Measurements from ENCODE around the gene SRRM4.

The SRRM4 gene

DNA sequence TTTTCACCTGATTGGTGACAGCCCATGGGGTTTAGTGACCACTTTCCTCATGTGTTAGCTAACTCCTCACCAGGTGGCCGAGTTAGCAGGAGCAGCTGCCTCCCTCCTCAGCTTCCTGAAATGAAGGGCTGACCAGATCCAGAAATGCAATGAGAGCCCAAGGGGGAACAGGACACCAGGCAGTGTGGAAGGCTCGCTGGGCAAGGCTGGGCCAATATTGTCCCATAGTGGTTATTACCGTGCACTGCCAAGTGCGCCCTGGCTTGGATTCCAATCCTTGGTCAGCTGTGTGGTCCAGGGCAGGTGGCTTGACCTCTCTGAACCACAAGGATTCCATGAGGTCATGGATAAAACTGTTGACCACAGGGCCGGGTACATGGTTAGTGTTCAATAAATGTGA is 193.7 kb downstream of the SRRM4 start:
- DNase-seq: no peak

DNA sequence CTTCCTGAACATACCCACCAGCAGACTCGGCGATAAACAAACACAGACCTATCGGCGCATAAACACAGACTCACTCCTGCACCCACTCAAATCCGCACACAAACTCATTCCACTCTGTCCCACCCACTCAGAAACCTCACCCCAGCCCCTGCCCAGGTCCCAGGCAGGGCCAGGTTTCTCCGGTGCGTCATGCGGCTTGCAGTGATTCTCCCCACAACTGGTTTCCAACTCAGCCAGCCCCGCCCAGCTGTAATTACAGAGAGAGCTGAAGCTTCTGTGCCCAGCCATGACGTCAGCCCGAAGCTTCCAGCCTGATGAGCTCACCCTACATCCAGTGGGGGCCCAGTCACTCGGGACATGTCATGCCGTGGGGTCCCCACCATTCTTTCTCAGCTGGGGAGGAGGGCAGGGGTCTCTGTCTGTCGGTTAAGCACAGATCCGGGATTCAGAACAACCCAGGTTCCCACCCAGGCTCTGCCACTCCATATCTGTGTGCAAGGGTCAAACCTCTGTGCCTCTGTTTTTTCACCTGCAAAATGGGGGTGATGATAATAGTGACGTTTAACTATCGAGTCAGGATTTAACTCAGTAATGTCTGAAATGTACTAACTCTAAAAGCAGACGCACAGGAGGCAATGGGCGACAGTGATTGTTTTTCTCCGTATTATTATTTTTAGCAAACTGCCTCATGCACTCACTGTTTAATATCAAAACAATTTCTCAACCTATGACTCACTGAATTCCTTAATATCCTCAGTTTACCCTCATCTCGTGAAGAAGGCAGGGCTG is 195.1 kb downstream of the SRRM4 start:
- DNase-seq: no peak

DNA sequence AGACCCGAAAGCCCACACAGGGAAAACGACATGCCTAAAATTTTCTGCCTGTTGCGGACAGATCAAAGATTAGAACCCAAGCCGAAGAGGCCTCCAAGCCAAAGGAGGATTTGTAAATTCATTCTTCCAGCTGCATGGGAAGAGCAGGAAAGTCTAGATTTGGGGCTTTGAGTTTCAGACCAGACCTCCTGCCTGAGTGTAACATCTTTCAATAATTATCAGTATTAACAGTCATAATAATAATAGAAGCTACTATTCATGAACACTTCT is 195.7 kb downstream of the SRRM4 start:
- no peak for DNase-seq

DNA sequence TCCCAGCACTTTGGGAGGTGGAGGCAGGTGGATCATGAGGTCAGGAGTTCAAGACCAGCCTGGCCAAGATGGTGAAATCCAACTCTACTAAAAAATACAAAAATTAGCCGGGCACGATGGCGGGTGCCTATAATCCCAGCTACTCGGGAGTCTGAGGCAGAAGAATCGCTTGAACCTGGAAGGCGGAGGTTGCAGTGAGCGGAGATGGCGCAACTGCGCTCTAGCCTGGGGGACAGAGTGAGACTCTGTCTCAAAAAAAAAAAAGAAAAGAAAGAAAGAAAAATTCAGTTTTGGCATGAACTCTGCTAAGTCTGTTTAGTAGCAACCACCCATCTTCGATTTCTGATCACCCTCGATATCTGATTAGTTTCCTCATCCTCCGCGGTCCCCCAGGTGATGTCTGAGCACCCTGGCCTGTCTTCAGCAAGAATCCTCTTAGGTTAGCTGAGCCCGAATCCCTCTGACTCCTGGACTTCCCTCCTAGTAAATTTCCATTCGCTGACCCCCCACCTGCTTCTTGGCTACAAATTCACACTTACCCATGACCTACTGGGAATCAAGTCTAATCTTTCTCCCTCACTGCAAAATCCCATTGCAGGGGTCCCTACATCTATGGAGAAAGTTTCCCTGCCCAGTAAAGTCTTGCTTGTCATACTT is 196.5 kb downstream of the SRRM4 start:
- no peak for DNase-seq

DNA sequence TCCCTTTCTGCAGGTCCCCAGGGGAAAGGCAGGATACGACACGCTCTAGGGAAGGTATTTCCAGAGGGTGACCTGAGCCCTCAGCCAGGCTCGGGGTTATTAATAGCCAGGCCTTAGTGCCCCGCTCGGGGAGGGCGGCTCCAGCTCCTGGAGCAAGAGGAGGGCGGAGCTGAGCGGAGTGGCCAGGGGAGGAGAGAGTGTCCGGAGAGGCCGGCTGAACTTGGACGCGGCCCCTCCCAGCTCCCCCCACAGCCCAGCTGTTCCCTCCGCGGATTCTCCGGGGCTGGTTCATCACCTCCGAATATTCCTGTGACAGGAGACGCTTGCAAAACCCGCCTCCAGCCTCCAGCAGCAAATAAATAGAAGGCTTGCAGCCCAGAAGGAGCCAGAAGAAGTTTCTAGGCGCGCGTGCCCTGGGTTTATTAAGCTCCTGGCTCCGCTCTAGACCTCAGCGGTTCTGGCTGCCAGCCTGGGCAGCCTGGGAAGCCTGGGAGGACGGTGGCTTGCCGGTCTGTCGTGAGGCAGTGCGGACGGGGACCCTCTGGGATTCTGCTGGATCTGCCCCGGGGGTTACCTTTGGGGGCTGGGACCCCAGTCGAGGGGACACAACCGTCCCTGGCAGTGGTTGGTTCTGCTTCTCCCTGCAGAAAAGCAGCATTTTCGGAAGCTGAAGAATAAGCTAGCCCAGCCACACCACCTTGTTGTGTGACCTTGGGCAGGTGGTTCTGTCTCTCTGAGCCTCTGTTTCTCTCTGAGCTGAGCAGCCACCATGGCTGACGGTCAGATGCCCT is 197.4 kb downstream of the SRRM4 start, which contains the start of gene HSPB8:
Gene HSPB8, plus strand, starts transcription at position 388 of the 791 bp plus-strand sequence. Its CDS starts 382 bp downstream, at position 770.
- no peak for DNase-seq

DNA sequence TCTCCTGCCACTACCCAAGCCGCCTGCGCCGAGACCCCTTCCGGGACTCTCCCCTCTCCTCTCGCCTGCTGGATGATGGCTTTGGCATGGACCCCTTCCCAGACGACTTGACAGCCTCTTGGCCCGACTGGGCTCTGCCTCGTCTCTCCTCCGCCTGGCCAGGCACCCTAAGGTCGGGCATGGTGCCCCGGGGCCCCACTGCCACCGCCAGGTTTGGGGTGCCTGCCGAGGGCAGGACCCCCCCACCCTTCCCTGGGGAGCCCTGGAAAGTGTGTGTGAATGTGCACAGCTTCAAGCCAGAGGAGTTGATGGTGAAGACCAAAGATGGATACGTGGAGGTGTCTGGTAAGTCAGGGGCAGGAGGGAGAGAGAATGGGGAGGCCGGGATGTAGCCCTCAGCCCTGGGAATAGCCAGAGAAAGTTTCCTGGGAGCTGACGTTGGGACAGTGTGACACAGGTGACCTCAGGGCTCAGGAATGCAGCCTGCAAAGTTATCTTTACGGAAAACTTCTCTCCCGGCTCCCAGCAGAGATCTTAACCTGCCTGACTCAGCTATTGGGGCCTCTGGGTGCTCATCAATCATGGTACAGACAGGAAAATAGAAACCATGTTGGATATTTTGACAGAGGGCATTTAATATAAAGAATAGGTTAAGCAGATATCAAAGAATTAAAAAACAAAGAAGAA is 198.1 kb downstream of the SRRM4 start:
- DNase-seq: no peak

DNA sequence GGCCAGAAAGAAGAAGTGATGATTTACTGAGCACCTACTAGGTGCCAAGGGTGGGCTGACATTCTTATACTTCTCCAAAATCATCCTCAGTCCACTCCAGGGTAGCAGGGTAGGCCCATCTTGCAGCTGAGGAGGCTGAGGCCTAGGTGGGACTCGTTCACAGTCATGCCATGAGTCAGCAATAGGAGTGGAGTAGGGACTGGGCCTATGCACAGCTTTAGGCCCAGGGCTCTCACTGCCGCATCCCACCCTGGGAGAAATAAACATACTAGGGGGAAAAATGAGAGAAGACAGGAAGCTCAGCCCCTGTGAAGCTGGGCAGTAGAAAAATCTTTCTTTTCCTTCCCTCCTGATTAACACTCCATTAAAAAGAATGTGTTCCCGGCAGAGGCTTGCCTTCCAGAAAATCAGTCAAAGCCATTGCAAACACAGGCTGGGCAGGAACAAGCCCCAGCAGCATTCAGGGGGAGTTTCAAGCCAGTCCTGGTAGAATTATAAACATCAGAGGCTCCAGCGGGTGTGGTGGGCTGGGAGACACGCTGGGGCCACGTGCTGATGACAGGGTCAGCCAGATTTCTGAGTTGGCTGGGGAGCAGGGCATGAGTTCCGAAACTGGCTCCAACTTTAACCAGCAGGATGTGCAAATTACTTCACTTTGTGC is 199.2 kb downstream of the SRRM4 start:
- no peak for DNase-seq

DNA sequence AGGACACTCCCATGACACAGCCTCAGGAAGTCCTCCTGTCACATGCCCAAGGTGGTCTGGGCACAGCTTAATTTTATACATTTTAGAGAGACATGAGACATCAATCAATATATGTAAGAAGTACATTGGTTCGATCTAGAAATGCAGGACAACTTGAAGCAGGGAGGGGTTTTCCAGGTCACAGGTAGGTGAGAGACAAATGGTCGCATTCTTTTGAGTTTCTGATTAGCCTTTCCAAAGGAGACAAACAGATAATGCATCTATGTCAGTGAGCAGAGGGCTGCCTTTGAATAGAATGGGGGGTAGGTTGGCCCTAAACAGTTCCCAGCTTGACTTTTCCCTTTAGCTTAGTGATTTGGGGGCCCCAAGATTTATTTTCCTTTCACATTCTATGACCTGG is 199.9 kb downstream of the SRRM4 start:
- DNase-seq: no peak

DNA sequence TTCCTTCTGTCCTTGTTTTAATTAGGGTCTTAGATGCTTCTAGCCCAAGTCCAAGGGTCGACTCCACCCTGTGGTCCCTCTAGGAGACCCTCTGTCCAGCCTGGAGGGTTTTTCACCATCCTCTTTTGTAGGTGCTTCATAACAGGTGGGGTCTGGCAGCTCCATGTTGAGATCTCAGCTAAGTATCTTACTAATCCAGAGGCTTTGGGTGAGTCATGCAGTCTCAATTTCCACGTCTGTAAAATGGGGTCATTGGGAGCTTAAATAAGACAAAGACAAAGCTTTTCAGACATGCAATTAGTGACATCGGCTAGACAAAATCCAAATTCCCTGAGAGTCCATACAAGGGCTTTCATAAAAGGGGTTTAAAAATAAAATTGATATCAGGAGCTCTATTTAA is 200.6 kb downstream of the SRRM4 start:
- no peak for DNase-seq

DNA sequence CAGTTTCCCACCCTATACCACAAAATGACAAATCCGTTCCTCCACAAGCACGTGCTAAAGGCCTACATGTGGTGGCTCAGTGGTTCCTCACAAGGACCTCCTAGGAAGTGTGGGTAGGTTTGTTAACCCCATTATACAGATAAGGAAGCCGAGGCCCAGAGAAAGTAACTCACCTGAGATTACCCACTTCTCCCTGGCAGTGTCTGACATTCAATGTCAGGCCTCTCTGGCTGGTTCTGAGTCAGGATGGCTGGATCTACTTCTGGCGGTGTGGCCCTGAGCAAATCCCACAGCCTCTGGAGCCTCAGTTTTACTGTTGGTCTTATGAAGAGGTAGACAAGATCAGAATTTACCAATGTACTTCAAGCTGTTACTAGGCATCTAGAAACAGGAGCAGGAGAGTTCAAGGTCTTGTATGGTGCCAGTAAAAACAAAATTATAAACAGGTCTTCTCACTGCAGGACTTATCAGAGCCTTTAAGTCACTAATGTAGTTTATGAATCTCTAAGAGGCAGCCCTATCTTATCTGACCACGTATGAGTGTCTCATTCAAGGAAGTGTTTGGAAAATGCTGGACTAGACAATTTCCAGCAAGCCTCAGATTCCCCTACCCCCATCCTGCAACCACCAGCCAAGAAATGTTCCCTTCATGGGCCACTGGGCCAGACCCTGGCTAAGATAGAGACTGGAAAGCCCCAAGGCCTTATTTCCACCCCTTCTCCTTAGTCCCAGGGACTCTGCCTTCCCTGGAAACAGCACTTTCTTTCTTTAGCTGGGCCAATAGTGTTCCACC is 201.6 kb downstream of the SRRM4 start:
- DNase-seq: no peak

DNA sequence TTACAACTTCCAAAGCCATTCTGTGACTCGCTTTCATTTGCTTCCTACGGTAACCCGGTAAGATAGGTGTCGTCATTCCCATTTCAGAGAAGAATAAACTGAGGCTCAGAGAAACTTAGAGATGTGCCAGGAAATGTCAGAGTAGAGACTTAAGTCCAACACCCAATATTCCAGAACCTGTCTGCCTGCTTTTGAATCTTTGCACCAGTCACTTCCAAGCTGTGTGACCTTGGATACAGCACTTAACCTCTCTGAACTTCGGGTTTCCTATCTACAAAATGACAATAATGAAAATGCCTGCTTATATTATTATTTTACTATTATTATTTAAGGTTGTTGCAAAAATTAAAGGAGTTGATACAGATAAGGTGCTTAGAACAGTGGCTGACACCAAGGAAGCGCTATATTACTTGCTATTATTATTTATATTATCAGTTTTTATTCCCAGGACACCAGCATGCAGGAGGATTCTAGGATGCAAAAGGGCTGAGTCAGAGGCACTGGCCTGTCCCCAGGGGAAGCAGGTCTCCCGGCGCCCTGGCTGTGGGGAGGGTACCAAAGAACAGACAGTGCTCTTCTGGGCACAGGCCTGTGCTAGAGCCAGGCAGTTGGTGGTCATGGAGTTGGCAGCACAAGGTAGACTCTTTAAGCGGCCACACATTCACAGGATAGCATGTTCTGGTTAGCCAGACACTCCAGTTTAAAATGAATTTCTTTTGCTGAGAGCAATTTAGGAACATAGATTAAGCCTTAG is 202.8 kb downstream of the SRRM4 start:
- no peak for DNase-seq

DNA sequence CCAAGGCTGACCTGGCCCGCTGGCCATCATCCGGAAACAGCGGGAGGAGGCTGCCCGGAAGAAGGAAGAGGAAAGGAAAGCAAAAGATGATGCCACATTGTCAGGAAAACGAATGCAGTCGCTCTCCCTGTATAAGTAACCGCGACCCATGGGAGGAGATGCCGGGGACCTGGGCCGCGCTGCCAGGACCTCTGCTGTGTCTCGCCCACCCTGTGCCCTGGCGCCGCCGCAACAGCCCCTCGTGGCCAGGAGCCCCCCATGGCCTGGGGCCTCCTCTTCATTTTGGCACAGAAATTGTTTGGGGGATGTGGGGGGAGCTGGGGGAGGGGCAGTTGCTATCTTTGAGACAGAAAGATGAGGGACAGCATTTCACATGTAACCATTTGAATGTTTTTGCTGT is 213.9 kb downstream of the SRRM4 start:
- DNase-seq: no peak

DNA sequence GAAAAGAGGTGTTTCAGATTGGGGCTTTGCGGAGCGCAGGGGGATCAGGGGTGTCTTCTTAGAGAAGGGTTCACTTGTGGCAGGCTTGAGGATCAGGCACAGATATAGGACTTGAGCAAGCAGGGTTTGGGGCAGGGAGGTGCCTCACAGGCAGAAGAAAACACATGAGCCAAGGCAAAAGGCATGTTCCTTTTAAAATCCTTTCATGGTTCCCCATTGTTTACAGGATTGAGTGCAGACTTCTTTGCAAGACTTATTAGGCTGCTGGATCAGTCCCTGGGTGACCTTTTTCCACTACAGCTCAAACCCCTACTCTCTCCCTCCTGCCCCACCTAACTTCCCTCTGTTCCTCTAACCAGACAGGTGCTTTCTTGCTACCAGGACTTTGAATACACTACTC is 217.1 kb downstream of the SRRM4 start:
- DNase-seq: no peak

DNA sequence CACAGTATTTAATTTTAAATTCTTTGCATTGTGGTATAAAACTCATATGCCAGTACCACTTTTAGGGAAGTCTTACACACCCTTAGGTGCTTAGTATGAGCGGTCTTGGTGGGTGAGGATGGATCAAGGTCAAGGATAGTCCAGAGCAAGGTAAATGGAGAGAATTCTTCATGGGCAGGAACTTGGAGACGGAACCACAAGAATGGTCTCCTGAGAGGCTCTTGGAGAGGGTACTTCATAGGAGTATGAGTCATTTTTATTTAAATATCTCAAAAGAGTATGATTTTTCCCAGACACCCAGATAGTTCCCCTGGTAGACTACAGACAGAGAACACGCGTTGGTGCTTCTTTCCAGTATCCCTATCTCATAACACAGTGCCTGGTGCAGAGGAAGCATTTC is 219.3 kb downstream of the SRRM4 start:
- no peak for DNase-seq

DNA sequence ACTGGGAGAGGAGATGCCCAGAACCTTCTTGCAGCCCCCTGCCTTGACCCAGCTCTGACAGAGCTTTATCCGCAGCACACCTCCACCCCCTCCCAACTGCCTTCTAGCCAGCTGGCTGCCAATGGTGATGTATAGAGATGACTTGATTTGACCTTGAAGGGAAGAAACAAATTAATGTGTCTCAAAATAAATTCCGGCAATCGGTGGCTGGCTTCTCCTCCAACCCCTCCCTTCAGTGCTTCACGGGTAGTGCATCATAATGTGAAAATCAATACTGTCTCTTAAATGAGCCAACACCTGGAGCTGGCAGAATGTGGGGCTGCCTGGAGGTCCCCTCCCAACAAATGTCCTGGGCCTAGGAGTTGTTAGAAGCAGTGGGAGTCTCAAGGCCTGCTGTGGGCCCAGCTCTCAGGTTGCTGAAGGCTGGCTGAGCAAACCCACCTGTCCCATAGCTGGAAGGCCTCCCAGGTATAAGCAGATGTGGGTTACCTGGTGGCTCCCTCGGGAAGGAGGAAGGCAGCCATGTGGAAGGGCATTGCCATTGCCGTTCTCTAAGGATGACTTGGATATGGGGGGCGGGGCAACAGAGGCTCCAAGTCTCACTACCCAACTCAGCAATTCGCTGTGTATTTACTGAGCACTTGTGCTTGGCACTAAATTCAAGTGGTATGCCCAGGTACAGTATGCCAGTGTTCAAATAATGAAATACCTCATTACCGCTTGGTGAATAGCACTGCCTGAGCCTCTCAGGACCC is 220.6 kb downstream of the SRRM4 start:
- no peak for DNase-seq

DNA sequence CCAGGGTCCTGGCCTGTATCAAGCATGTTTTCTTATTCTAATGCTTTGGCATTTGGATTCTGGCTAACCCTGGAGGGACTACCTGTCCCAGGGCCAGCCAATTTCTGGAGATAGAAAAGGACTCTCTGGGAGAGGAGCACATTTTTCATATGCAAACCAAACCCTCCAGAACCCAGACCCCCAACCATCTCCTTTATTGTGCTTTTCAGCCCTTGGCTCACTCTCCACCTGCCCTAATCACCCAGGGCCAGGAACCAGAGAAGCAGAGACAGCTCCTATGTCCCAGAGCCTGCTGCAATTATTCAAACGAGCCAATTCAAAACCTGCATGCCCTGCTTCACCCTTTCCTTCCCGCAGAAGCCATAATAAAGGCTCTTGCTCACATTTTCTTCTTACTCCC is 221.2 kb downstream of the SRRM4 start:
- DNase-seq: no peak

DNA sequence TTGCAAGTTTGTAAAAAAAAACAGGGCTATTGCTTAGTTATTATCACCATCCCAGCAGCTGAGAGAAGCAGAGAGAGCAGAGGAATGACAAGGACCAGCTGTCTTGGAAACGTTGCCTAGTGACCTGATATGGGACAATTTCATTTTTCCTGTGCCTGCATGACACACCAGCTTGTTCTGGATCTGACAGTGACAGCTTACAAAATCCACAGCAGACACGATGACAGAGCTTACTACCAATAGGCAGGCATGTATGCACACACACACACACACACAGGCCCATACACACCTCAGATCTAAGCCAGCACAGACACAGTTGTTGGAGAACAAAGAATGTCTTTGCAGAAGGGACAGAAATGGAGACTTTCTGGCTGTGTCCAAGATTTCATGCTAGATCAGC is 222.8 kb downstream of the SRRM4 start:
- no peak for DNase-seq

DNA sequence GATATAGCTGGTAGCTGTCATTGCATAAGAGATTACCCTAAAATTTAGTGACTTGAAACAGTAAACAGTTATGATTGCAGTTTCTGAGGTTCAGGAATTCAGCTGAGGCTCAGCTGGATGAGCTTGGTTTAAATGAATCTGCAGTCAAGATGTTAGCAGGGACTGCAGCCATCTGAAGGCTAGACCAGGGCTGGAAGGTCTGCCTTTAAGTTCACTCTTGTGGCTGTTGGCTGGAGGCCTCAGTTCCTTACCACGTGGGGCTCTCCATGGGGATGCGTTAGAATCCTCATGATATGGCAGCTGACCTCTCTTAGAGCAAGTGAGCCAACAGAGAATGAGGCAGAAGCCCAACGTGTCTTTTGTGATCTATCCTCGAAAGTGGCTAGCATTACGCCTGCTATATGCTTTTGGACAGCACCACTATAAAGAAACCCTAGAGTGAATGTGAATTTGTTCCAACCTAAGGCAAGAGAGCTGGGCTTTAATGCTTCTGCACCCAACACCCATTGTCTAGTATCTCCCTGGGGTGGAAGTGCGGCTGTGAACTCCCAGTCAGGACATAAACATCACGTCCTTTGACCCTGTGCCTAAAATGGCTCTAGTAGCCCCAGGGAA is 223.4 kb downstream of the SRRM4 start:
- no peak for DNase-seq

DNA sequence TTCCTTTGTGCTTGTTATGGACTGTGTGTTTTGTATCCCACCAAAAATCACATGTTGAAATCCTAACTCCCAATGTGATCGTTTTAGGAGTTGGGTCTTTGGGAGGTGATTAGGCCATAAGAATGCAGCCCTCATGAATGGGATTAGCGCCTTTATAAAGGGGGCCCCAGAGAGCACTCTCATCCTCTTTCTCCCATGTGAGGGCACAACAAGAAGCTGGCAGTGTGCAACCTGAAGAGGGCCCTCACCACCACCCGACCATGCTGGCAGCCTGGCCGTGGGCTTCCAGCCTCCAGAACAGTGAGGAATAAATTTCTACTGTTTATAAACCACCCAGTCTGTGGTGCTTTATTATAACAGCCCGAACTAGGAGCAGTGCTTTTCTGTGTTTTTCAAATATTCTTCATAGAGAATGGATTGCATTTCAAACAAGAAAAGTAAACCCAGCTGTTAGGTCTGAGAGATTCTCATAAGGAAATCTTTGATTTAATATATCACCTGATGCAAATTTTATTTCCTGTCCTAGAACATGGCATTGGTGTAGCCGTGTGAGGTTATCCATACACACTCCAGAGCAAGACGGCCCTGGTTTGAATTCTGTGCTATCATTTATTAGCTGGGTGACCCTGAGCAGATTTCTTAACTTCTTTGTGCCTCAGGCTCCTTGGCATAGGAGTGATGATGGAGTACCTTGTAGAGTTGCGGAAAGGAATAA is 225.2 kb downstream of the SRRM4 start:
- DNase-seq: no peak
